Caco-2 (cell line): ENCODE results near the gene LRP1-AS. TPM values are rescaled to one million over a fixed set of nuclear protein-coding genes. Genes with fewer than 3 reads are reported as not detected.

Experiments used
- BruUV-seq: library from RNA; stranded (reverse); fragments of 400-500 nt; replicated peaks from 2 replicates; lab custom pipeline; 2021; lab: Mats Ljungman, UMichigan
- CTCF ChIA-PET: fragments of 300-600 bp; sonication (Branson Sonifier 250); formaldehyde crosslinking; loops from one replicate; lab custom pipeline; 2022; ENCODE audit warnings: antibody characterized with exemption; lab: Charles Lee
- POLR2A ChIA-PET: fragments of 300-600 bp; sonication (Branson Sonifier 250); formaldehyde crosslinking; loops from one replicate; lab custom pipeline; 2022; ENCODE audit warnings: antibody characterized with exemption; lab: Charles Lee
- DNase-seq, 2 experiments: peaks; one replicate each; pipeline versions ENCODE4 v3.0.0 to v3.0.0-alpha.2; 2020 to 2022
- H3K27me3 ChIP-seq: replicated peaks from 2 replicates; pipeline ENCODE4 v1.6.0; 2011; ENCODE audit warnings: low read length; ENCODE audit not compliant: control insufficient read depth, insufficient read depth
- H3K36me3 ChIP-seq: 2 replicates; pipeline ENCODE4 v1.5.1; 2011; ENCODE audit warnings: low read length; ENCODE audit not compliant: control insufficient read depth, insufficient read depth
- H3K4me1 ChIP-seq: fragments of 250-450 bp; sonication (Bioruptor Pico); 2 replicates; pipeline ENCODE4 v1.5.1; 2020; ENCODE audit warnings: mild to moderate bottlenecking
- H3K4me3 ChIP-seq: 2 replicates; pipeline ENCODE4 v1.5.1; 2011; ENCODE audit warnings: low read depth, mild to moderate bottlenecking, control low read depth, low read length
- H3K9me3 ChIP-seq: fragments of 250-450 bp; sonication (Bioruptor Pico); 2 replicates; pipeline ENCODE4 v1.5.1; 2020; ENCODE audit warnings: mild to moderate bottlenecking, moderate library complexity
- H3K27ac Mint-ChIP-seq: one replicate; pipeline ENCODE4 v1.8.0; 2022; ENCODE audit warnings: mixed read lengths; ENCODE audit not compliant: unreplicated experiment
- H3K27me3 Mint-ChIP-seq: one replicate; pipeline ENCODE4 v1.8.0; 2022; ENCODE audit warnings: mixed read lengths; ENCODE audit not compliant: insufficient read depth, unreplicated experiment
- H3K36me3 Mint-ChIP-seq: one replicate; pipeline ENCODE4 v1.8.0; 2022; ENCODE audit warnings: mild to moderate bottlenecking, mixed read lengths; ENCODE audit not compliant: insufficient read depth, unreplicated experiment
- H3K4me1 Mint-ChIP-seq: one replicate; pipeline ENCODE4 v1.8.0; 2022; ENCODE audit warnings: low read depth, mixed read lengths; ENCODE audit not compliant: unreplicated experiment
- H3K4me3 Mint-ChIP-seq: one replicate; pipeline ENCODE4 v1.8.0; 2022; ENCODE audit warnings: mild to moderate bottlenecking, moderate library complexity, mixed read lengths; ENCODE audit not compliant: unreplicated experiment
- H3K9me3 Mint-ChIP-seq: one replicate; pipeline ENCODE4 v1.8.0; 2022; ENCODE audit warnings: mixed read lengths; ENCODE audit not compliant: unreplicated experiment
- CTCF ChIP-seq, 2 experiments: fragments of 200-600 bp in 1 of 2; IDR thresholded peaks; 1 replicate in 1 of 2; 2 replicates in 1 of 2; pipeline versions ENCODE4 v1.5.1 to v1.8.0; 2011 to 2022; ENCODE audit warnings: antibody characterized with exemption in 1 of 2, control low read depth in 1 of 2, inconsistent platforms in 1 of 2, low read depth in 1 of 2, low read length in 1 of 2, mild to moderate bottlenecking in 1 of 2, moderate library complexity in 1 of 2; ENCODE audit not compliant: insufficient read depth in 1 of 2, severe bottlenecking in 1 of 2, unreplicated experiment in 1 of 2
- intact Hi-C: fragments of 100-400 bp; cut with micrococcal nuclease; formaldehyde crosslinking; loops from one replicate; pipeline ENCODE4 v1.10.0; 2022; ENCODE audit not compliant: unreplicated experiment
- total RNA-seq: library from RNA; stranded (reverse); gene quantifications from 2 replicates; pipeline ENCODE4 v1.2.3, GENCODE V29; 2022

The LRP1-AS gene
- total RNA-seq, 1 experiment from 2014 or later: not detected

- no peaks in the 10 kb centered on the region for H3K9me3 Mint-ChIP-seq
- intact Hi-C loops: no loop called here
- ChIA-PET CTCF (no interaction called here), POLR2A (no interaction called here)
- H3K4me1 Mint-ChIP-seq: peaks cover 31% of the 10 kb centered on the region
- no peaks in the 10 kb centered on the region for H3K27me3 Mint-ChIP-seq
- Histone ChIP-seq H3K27me3 (no peaks in the 10 kb centered on the region), H3K4me1 (peaks cover 31% of the 10 kb centered on the region), H3K4me3 (no peak overlapping the region), H3K9me3 (no peaks in the 10 kb centered on the region), H3K36me3 (peaks cover 11% of the 10 kb centered on the region)
- DNase-seq: no peak
- peaks cover 30% of the 10 kb centered on the region for H3K36me3 Mint-ChIP-seq
- no peak overlapping the region for H3K27ac Mint-ChIP-seq
- H3K4me3 Mint-ChIP-seq: no peak overlapping the region
- TF ChIP-seq CTCF (IDR thresholded peaks at IDR 0.05; ENCODE audit: insufficient read depth in 1 of 2, low read depth in 1 of 2, low read length in 1 of 2, severe bottlenecking in 1 of 2, unreplicated experiment in 1 of 2): no peak
- no TSS peak for BruUV-seq
Measured at GRCh38 chr12:57141249-57141648, 6.2 kb downstream of the LRP1-AS start.

DNA sequence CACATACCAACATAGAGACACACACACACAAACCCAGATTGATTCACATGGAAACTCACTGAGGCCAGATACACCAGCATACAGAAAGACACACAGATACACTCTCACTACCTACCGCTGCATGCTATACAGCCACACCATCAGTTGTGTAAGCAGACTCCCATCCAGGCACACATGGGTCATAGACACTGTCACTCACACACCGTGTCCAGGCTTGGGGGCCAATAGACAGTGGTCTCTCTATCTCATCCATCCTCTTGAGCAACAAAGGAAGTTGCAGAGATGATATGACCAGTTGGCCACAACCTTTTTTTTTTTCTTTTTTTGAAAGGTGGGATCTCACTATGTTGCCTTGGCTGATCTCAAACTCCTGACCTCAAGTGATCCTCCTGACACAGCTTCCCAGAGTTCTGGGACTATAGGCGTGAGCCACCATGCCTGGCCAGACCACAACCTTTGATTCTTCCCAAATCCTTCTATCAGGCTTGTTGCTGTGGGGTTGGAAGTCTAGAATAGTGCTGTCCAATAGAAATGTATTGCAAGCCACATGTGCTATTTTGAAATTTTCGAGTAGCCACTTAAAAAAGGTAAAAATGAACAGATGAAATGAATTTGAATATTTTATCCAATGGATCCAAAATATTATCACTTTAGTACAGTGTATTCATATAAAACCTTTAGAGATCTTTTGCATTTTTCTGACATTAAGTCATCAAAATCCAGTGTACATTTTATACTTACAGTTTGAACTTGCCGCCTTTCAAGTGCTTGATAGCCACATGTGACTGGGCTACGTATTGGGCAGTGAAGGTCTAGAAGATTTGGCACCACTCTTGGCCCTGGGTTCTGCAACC is 7.4 kb downstream of the LRP1-AS start:
- no peaks in the 10 kb centered on the region for H3K27me3 Mint-ChIP-seq
- intact Hi-C loops: no loop called here
- Histone ChIP-seq H3K9me3 (no peaks in the 10 kb centered on the region), H3K36me3 (peaks cover 9% of the 10 kb centered on the region), H3K4me3 (no peak overlapping the region), H3K4me1 (peaks cover 22% of the 10 kb centered on the region), H3K27me3 (no peaks in the 10 kb centered on the region)
- POLR2A ChIA-PET: no interaction called here
- CTCF ChIA-PET: no interaction called here
- peak overlapping the region; percentile 3 for H3K27ac Mint-ChIP-seq
- no peak for TF ChIP-seq CTCF (IDR thresholded peaks at IDR 0.05; ENCODE audit: insufficient read depth in 1 of 2, low read depth in 1 of 2, low read length in 1 of 2, severe bottlenecking in 1 of 2, unreplicated experiment in 1 of 2)
- DNase-seq: no peak
- H3K36me3 Mint-ChIP-seq: peaks cover 22% of the 10 kb centered on the region
- no peak overlapping the region for H3K4me3 Mint-ChIP-seq
- no peaks in the 10 kb centered on the region for H3K9me3 Mint-ChIP-seq
- H3K4me1 Mint-ChIP-seq: peaks cover 21% of the 10 kb centered on the region
- BruUV-seq: no TSS peak

DNA sequence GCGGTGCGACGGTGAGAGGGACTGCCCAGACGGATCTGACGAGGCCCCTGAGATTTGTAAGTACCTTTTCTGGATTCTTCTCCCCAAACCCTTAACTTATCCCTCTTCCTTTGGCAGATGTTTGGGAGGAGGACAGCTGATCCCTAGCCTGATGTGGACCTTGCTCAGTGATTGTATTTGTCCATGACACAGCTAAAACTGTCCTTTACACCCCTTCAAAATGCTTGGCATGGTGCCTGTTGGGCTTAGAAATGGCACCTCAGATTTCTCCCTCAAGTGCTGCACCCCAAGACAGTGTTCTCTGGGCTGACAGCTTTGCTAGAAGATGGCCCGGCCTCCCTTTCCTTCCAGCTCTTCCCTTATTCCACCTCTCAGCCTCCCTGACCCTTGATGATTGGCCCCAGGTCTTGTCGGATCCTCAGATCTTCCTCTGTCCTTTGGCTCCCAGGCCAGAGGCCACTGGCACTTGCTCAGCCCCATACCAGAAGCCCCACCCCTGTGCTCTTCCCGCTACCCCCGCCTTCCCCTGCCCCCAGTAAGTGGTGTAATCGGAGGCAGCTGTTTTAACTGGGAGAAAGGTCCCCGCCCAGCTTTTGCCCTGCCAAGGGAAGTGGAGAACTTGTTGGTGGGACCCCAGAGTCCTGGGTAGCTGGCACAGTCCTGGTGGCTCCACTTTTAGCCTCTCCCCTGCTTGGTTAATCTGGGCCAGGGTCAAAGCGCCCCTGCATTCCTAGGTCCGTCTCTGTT is 8.7 kb downstream of the LRP1-AS start:
- ChIA-PET POLR2A (no interaction called here), CTCF (interaction anchor here (1.4 kb wide), 1 partner anchor 10 kb away, joined by 7 read pairs; the partner anchor contains the start of gene LRP1)
- Histone ChIP-seq H3K9me3 (no peaks in the 10 kb centered on the region), H3K4me1 (peaks cover 25% of the 10 kb centered on the region), H3K36me3 (peaks cover 8% of the 10 kb centered on the region), H3K27me3 (no peaks in the 10 kb centered on the region), H3K4me3 (no peak overlapping the region)
- Mint-ChIP-seq H3K36me3 (peaks cover 30% of the 10 kb centered on the region), H3K27me3 (no peaks in the 10 kb centered on the region), H3K27ac (peak overlapping the region; percentile 3), H3K4me1 (peaks cover 30% of the 10 kb centered on the region), H3K4me3 (no peak overlapping the region), H3K9me3 (no peaks in the 10 kb centered on the region)
- BruUV-seq: no TSS peak
- TF ChIP-seq CTCF (IDR thresholded peaks at IDR 0.05; ENCODE audit: insufficient read depth in 1 of 2, low read depth in 1 of 2, low read length in 1 of 2, severe bottlenecking in 1 of 2, unreplicated experiment in 1 of 2): no peak
- peak; percentile 37 to 77 for DNase-seq
- intact Hi-C loops: no loop called here
